Measurements from ENCODE around the gene GRIK4.

- TF ChIP-seq CTCF (IDR thresholded peaks at IDR 0.05) (no peak), POLR2A (IDR thresholded peaks at IDR 0.05) (no peak)
Observed at GRCh38 chr11:120632579-120632978, 121.0 kb downstream of the GRIK4 start.
